ENCODE results near the gene PRIMPOL.
"Not testable (repeated sequence)": the region's sequence is repeated elsewhere in the genome, so short reads cannot be mapped to it uniquely, and the experiment has no call there.

The PRIMPOL gene, protein sequence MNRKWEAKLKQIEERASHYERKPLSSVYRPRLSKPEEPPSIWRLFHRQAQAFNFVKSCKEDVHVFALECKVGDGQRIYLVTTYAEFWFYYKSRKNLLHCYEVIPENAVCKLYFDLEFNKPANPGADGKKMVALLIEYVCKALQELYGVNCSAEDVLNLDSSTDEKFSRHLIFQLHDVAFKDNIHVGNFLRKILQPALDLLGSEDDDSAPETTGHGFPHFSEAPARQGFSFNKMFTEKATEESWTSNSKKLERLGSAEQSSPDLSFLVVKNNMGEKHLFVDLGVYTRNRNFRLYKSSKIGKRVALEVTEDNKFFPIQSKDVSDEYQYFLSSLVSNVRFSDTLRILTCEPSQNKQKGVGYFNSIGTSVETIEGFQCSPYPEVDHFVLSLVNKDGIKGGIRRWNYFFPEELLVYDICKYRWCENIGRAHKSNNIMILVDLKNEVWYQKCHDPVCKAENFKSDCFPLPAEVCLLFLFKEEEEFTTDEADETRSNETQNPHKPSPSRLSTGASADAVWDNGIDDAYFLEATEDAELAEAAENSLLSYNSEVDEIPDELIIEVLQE

DNA sequence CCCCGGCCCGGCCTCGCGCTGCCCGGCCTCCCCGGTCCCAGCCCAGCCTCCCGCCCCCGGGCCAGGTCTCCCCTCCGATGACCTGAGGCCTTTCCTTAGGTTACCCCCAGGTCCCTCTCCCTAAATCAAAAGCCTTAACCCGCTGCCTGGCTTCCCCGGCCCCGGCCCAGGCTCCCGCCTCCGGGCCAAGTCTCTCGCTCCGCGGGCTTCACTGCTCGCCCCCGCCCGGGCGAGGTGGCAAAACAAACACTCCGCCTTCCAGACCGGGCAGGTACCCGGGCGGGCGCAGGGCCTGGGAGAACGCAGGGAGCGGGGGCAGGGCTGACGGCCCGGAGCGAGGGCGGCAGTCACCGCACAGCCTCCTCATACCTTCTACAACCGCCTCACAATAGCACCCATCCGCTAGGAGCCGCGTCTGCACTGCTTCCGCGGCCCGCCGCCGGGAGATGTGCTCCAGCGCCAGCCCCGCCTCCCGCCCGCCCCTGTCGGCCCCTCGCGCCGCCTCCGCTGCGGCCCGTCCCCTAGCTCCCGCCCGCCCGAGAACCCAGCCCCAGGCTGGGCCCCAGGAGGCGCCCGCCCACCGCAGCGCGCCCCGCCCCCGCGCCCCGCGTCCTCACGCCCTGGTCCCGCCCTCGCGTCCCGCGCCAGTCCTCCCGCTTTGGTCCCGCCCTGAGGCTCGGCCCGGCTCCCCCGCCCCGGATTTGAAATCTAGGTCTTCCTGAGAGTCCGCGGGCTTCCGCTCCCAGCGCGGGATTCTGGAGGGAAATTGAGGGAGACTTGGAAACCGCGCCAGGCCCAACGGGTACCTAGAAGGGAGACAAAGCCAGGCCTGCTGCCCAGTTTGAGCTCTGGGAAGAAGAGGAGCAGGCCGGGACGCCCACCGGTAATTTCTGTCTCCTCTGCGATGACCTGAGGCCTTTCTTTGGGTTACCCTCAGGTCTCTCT, at the start of gene PRIMPOL, which contains the start of gene CASP3:
Gene PRIMPOL (plus strand): TSS at position 713 of the 945 bp plus-strand sequence. CDS start 7,403 bp downstream, outside the sequence.
Gene CASP3 (minus strand): TSS at position 422 of the 945 bp plus-strand sequence. CDS start 10,994 bp downstream, outside the sequence.
- no peaks in the 10 kb centered on the region for H3K27me3 ChIP-seq (ENCODE audit: insufficient read depth, low read length, poor library complexity)
- H3K4me1 ChIP-seq (ENCODE audit: insufficient read depth, low read length), result peaks cover 47% of the 10 kb centered on the region
- peak within 1 kb of the TSS; percentile 90 for H2AFZ ChIP-seq (ENCODE audit: low read depth, low read length)
- H4K20me1 ChIP-seq (ENCODE audit: insufficient read depth, low read length), result peaks cover 35% of the 10 kb centered on the region; the same call in 1 of the 2 replicates
- H3K4me2 ChIP-seq (ENCODE audit: insufficient read depth, low read length), result peak within 1 kb of the TSS; percentile 93
- TF ChIP-seq EZH2 (IDR thresholded peaks at IDR 0.05; ENCODE audit: borderline replicate concordance, low read depth, low read length, severe bottlenecking), result no peak
- TF ChIP-seq, protein P1, sequence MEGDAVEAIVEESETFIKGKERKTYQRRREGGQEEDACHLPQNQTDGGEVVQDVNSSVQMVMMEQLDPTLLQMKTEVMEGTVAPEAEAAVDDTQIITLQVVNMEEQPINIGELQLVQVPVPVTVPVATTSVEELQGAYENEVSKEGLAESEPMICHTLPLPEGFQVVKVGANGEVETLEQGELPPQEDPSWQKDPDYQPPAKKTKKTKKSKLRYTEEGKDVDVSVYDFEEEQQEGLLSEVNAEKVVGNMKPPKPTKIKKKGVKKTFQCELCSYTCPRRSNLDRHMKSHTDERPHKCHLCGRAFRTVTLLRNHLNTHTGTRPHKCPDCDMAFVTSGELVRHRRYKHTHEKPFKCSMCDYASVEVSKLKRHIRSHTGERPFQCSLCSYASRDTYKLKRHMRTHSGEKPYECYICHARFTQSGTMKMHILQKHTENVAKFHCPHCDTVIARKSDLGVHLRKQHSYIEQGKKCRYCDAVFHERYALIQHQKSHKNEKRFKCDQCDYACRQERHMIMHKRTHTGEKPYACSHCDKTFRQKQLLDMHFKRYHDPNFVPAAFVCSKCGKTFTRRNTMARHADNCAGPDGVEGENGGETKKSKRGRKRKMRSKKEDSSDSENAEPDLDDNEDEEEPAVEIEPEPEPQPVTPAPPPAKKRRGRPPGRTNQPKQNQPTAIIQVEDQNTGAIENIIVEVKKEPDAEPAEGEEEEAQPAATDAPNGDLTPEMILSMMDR (IDR thresholded peaks at IDR 0.05; ENCODE audit: borderline replicate concordance, extremely low read depth, low read length, poor library complexity, severe bottlenecking), result peak; percentile 52
- H3K79me2 ChIP-seq (ENCODE audit: insufficient read depth, low read length), result peaks cover 63% of the 10 kb centered on the region
- no peaks in the 10 kb centered on the region for H3K9me3 ChIP-seq (ENCODE audit: insufficient read depth, low read length, severe bottlenecking)
- DNase-seq (peak; percentile 98), ATAC-seq (ENCODE audit: insufficient read depth, low read depth) (peak; percentile 85)
- peaks cover 42% of the 10 kb centered on the region for H3K36me3 ChIP-seq (ENCODE audit: insufficient read depth, low read length)
- peak within 1 kb of the TSS; percentile 95 for H3K9ac ChIP-seq (ENCODE audit: low read depth, low read length)
- H3K27ac ChIP-seq (ENCODE audit: low read length), result peak within 1 kb of the TSS; percentile 96
- H3K4me3 ChIP-seq (ENCODE audit: low read depth in 1 of 2, low read length in 2 of 2), result peak within 1 kb of the TSS; percentile 83 to 98

DNA sequence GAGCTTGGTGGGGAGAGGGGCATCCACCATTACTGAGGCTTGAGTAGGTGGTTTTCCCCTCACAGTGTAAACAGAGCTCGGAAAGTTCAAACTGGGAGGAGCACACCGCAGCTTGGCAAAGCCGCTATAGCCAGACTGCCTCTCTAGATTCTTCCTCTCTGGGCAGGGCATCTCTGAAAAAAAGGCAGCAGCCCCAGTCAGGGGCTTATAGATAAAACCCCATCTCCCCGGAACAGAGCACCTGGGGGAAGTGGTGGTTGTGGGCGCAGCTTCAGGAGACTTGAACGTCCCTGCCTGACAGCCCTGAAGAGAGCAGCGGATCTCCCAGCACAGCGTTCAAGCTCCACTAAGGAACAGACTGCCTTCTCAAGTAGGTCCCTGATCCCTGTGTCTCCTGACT, 48.6 kb upstream of the PRIMPOL start:
- H3K9ac ChIP-seq (ENCODE audit: low read depth, low read length); H3K9me3 ChIP-seq (ENCODE audit: insufficient read depth, low read length, severe bottlenecking); H3K27ac ChIP-seq (ENCODE audit: low read length); H4K20me1 ChIP-seq (ENCODE audit: insufficient read depth, low read length); H3K27me3 ChIP-seq (ENCODE audit: insufficient read depth, low read length, poor library complexity); H3K4me1 ChIP-seq (ENCODE audit: insufficient read depth, low read length); H3K79me2 ChIP-seq (ENCODE audit: insufficient read depth, low read length); H3K4me3 ChIP-seq (ENCODE audit: low read depth in 1 of 2, low read length in 2 of 2); H3K36me3 ChIP-seq (ENCODE audit: insufficient read depth, low read length): not testable (repeated sequence)
- peak; percentile 98 for ATAC-seq (ENCODE audit: insufficient read depth, low read depth)
- DNase-seq, result peak; percentile 82
- H3K4me2 ChIP-seq (ENCODE audit: insufficient read depth, low read length), result peak overlapping the region; percentile 33; the same call in 1 of the 2 replicates
- H2AFZ ChIP-seq (ENCODE audit: low read depth, low read length), result peak overlapping the region; percentile 45; the same call in 1 of the 2 replicates

DNA sequence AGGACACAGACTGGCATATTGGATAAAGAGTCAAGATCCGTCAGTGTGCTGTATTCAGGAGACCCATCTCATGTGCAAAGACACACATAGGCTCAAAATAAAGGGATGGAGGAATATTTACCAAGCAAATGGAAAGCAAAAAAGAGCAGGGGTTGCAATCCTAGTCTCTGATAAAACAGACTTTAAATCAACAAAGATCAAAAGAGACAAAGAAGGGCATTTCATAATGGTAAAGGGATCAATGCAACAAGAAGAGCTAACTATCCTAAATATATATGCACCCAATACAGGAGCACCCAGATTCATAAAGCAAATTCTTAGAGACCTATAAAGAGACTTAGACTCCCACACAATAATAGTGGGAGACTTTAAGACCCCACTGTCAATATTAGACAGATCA, 46.7 kb upstream of the PRIMPOL start:
- not testable (repeated sequence) for H3K79me2 ChIP-seq (ENCODE audit: insufficient read depth, low read length); H3K4me2 ChIP-seq (ENCODE audit: insufficient read depth, low read length); H2AFZ ChIP-seq (ENCODE audit: low read depth, low read length); H3K9me3 ChIP-seq (ENCODE audit: insufficient read depth, low read length, severe bottlenecking); H3K9ac ChIP-seq (ENCODE audit: low read depth, low read length); H4K20me1 ChIP-seq (ENCODE audit: insufficient read depth, low read length); H3K4me3 ChIP-seq (ENCODE audit: low read depth in 1 of 2, low read length in 2 of 2); ATAC-seq (ENCODE audit: insufficient read depth, low read depth); H3K27me3 ChIP-seq (ENCODE audit: insufficient read depth, low read length, poor library complexity); H3K4me1 ChIP-seq (ENCODE audit: insufficient read depth, low read length); H3K27ac ChIP-seq (ENCODE audit: low read length); DNase-seq; H3K36me3 ChIP-seq (ENCODE audit: insufficient read depth, low read length)

DNA sequence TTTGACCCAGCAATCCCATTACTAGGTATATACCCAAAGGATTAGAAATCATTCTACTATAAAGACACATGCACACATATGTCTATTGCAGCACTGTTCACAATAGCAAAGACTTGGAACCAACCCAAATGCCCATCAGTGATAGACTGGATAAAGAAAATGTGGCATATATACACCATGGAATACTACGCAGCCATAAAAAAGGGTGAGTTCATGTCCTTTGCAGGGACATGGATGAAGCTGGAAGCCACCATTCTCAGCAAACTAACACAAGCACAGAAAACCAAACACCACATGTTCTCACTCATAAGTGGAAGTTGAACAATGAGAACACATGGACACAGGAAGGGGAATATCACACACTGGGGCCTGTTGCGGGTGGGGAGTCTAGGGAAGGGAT, 42.1 kb upstream of the PRIMPOL start:
- not testable (repeated sequence) for DNase-seq; H3K36me3 ChIP-seq (ENCODE audit: insufficient read depth, low read length); H4K20me1 ChIP-seq (ENCODE audit: insufficient read depth, low read length); H3K9ac ChIP-seq (ENCODE audit: low read depth, low read length); H3K79me2 ChIP-seq (ENCODE audit: insufficient read depth, low read length); ATAC-seq (ENCODE audit: insufficient read depth, low read depth); H3K4me2 ChIP-seq (ENCODE audit: insufficient read depth, low read length); H3K9me3 ChIP-seq (ENCODE audit: insufficient read depth, low read length, severe bottlenecking); H3K27ac ChIP-seq (ENCODE audit: low read length); H3K4me1 ChIP-seq (ENCODE audit: insufficient read depth, low read length); H3K4me3 ChIP-seq (ENCODE audit: low read depth in 1 of 2, low read length in 2 of 2); H2AFZ ChIP-seq (ENCODE audit: low read depth, low read length); H3K27me3 ChIP-seq (ENCODE audit: insufficient read depth, low read length, poor library complexity)
